IPS-20b (cell line): ENCODE measurements around the gene EYA2.

Experiments used
- H3K27ac ChIP-seq: one replicate; pipeline ENCODE4 v1.5.1; 2013; ENCODE audit warnings: low read length
- H3K27me3 ChIP-seq: 2 replicates; pipeline ENCODE4 v1.6.1; 2013; ENCODE audit warnings: mild to moderate bottlenecking, low read length, inconsistent platforms; ENCODE audit not compliant: insufficient read depth
- H3K36me3 ChIP-seq: 2 replicates; pipeline ENCODE4 v1.6.1; 2013; ENCODE audit warnings: low read depth, mild to moderate bottlenecking, inconsistent platforms, low read length, moderate library complexity; ENCODE audit not compliant: insufficient read depth
- H3K4me1 ChIP-seq: 2 replicates; pipeline ENCODE4 v1.6.1; 2013; ENCODE audit warnings: mild to moderate bottlenecking, control low read depth, inconsistent platforms, low read length, moderate library complexity; ENCODE audit not compliant: insufficient read depth
- H3K4me3 ChIP-seq: 2 replicates; pipeline ENCODE4 v1.5.1; 2013; ENCODE audit warnings: mild to moderate bottlenecking, low read length, inconsistent platforms
- H3K9ac ChIP-seq: 2 replicates; pipeline ENCODE4 v1.6.1; 2013; ENCODE audit warnings: low read depth, mild to moderate bottlenecking, inconsistent platforms, low read length, moderate library complexity
- H3K9me3 ChIP-seq: 2 replicates; pipeline ENCODE4 v1.6.1; 2013; ENCODE audit warnings: mild to moderate bottlenecking, low read depth, low read length, inconsistent platforms; ENCODE audit not compliant: insufficient read depth

The EYA2 gene

GRCh38 chr20:47133809-47134456 is 239.3 kb downstream of the EYA2 start:
- no peaks in the 10 kb centered on the region for H3K9me3 ChIP-seq
- H3K27ac ChIP-seq = no peak overlapping the region
- H3K9ac ChIP-seq = no peak overlapping the region
- H3K4me3 ChIP-seq = no peak overlapping the region
- no peaks in the 10 kb centered on the region for H3K36me3 ChIP-seq
- no peaks in the 10 kb centered on the region for H3K27me3 ChIP-seq
- H3K4me1 ChIP-seq = no peaks in the 10 kb centered on the region

- H3K9ac ChIP-seq = no peak overlapping the region
- H3K27ac ChIP-seq = no peak overlapping the region
Measured at GRCh38 chr20:47136782-47137181, 242.1 kb downstream of the EYA2 start.

GRCh38 chr20:47137231-47137870 is 242.7 kb downstream of the EYA2 start:
- no peak overlapping the region for H3K4me3 ChIP-seq
- no peak overlapping the region for H3K27ac ChIP-seq
- no peaks in the 10 kb centered on the region for H3K36me3 ChIP-seq
- peaks cover 7% of the 10 kb centered on the region for H3K9me3 ChIP-seq
- H3K27me3 ChIP-seq = no peaks in the 10 kb centered on the region
- H3K4me1 ChIP-seq = no peaks in the 10 kb centered on the region
- no peak overlapping the region for H3K9ac ChIP-seq

More at GRCh38 chr20:47136782-47137181, 242.1 kb downstream of the EYA2 start:
- no peak overlapping the region for H3K4me3 ChIP-seq
- peaks cover 7% of the 10 kb centered on the region for H3K9me3 ChIP-seq
- H3K36me3 ChIP-seq = no peaks in the 10 kb centered on the region
- no peaks in the 10 kb centered on the region for H3K27me3 ChIP-seq
- H3K4me1 ChIP-seq = no peaks in the 10 kb centered on the region

GRCh38 chr20:47139934-47140535 is 245.4 kb downstream of the EYA2 start:
- H3K9ac ChIP-seq = no peak overlapping the region
- H3K4me1 ChIP-seq = no peaks in the 10 kb centered on the region
- H3K27ac ChIP-seq = no peak overlapping the region
- no peaks in the 10 kb centered on the region for H3K36me3 ChIP-seq
- H3K27me3 ChIP-seq = no peaks in the 10 kb centered on the region
- peaks cover 7% of the 10 kb centered on the region for H3K9me3 ChIP-seq
- no peak overlapping the region for H3K4me3 ChIP-seq

GRCh38 chr20:47141350-47141921 is 246.8 kb downstream of the EYA2 start:
- H3K27me3 ChIP-seq = no peaks in the 10 kb centered on the region
- no peaks in the 10 kb centered on the region for H3K4me1 ChIP-seq
- H3K9ac ChIP-seq = no peak overlapping the region
- H3K36me3 ChIP-seq = no peaks in the 10 kb centered on the region
- no peak overlapping the region for H3K4me3 ChIP-seq
- no peak overlapping the region for H3K27ac ChIP-seq
- H3K9me3 ChIP-seq = peaks cover 7% of the 10 kb centered on the region

- Histone ChIP-seq H3K4me3 (no peak overlapping the region), H3K9ac (no peak overlapping the region), H3K27ac (no peak overlapping the region), H3K4me1 (no peaks in the 10 kb centered on the region), H3K9me3 (peaks cover 7% of the 10 kb centered on the region), H3K27me3 (no peaks in the 10 kb centered on the region), H3K36me3 (no peaks in the 10 kb centered on the region)
Measured at GRCh38 chr20:47141941-47142773, 247.5 kb downstream of the EYA2 start.

GRCh38 chr20:47142774-47143170 is 248.1 kb downstream of the EYA2 start:
- no peak overlapping the region for H3K9ac ChIP-seq
- no peaks in the 10 kb centered on the region for H3K27me3 ChIP-seq
- peaks cover 7% of the 10 kb centered on the region for H3K9me3 ChIP-seq
- no peaks in the 10 kb centered on the region for H3K36me3 ChIP-seq
- no peaks in the 10 kb centered on the region for H3K4me1 ChIP-seq
- no peak overlapping the region for H3K4me3 ChIP-seq
- H3K27ac ChIP-seq = no peak overlapping the region

- Histone ChIP-seq H3K9me3 (peaks cover 7% of the 10 kb centered on the region), H3K9ac (no peak overlapping the region), H3K4me3 (no peak overlapping the region), H3K36me3 (no peaks in the 10 kb centered on the region), H3K27me3 (no peaks in the 10 kb centered on the region), H3K4me1 (no peaks in the 10 kb centered on the region), H3K27ac (no peak overlapping the region)
Measured at GRCh38 chr20:47143657-47144056, 249.0 kb downstream of the EYA2 start.

- H3K9ac ChIP-seq = no peak overlapping the region
- H3K36me3 ChIP-seq = no peaks in the 10 kb centered on the region
- H3K4me1 ChIP-seq = no peaks in the 10 kb centered on the region
- no peak overlapping the region for H3K4me3 ChIP-seq
- H3K27me3 ChIP-seq = no peaks in the 10 kb centered on the region
- H3K9me3 ChIP-seq = peaks cover 7% of the 10 kb centered on the region
- no peak overlapping the region for H3K27ac ChIP-seq
Measured at GRCh38 chr20:47144463-47144862, 249.8 kb downstream of the EYA2 start.

GRCh38 chr20:47146686-47147085 is 252.0 kb downstream of the EYA2 start:
- no peak overlapping the region for H3K27ac ChIP-seq
- no peak overlapping the region for H3K4me3 ChIP-seq
- H3K27me3 ChIP-seq = peaks cover 5% of the 10 kb centered on the region; the same call in 1 of the 2 replicates
- no peaks in the 10 kb centered on the region for H3K36me3 ChIP-seq
- no peak overlapping the region for H3K9ac ChIP-seq
- H3K4me1 ChIP-seq = no peaks in the 10 kb centered on the region
- peaks cover 1% of the 10 kb centered on the region; the same call in 1 of the 2 replicates for H3K9me3 ChIP-seq

- Histone ChIP-seq H3K27ac (no peak overlapping the region), H3K4me1 (no peaks in the 10 kb centered on the region), H3K9ac (no peak overlapping the region), H3K27me3 (peaks cover 7% of the 10 kb centered on the region; the same call in 1 of the 2 replicates), H3K4me3 (no peak overlapping the region), H3K36me3 (no peaks in the 10 kb centered on the region), H3K9me3 (no peaks in the 10 kb centered on the region)
Measured at GRCh38 chr20:47148059-47148458, 253.4 kb downstream of the EYA2 start.
